ENCODE results near the gene HPDL. TPM values are rescaled to one million over a fixed set of nuclear protein-coding genes. Genes with fewer than 3 reads are reported as not detected.
A peak's percentile ranks its signal among the peaks of the same experiment; 100 is the strongest.

The HPDL gene
- total RNA-seq, 1 donor, result 1.3 TPM

GRCh38 chr1:45325851-45326506, 716 bp upstream of the HPDL start:
- peak overlapping the region; percentile 60 for H3K4me3 ChIP-seq (ENCODE audit: low read depth, low read length)

GRCh38 chr1:45327644-45328515, 1.2 kb downstream of the HPDL start:
- TF ChIP-seq, protein P1, sequence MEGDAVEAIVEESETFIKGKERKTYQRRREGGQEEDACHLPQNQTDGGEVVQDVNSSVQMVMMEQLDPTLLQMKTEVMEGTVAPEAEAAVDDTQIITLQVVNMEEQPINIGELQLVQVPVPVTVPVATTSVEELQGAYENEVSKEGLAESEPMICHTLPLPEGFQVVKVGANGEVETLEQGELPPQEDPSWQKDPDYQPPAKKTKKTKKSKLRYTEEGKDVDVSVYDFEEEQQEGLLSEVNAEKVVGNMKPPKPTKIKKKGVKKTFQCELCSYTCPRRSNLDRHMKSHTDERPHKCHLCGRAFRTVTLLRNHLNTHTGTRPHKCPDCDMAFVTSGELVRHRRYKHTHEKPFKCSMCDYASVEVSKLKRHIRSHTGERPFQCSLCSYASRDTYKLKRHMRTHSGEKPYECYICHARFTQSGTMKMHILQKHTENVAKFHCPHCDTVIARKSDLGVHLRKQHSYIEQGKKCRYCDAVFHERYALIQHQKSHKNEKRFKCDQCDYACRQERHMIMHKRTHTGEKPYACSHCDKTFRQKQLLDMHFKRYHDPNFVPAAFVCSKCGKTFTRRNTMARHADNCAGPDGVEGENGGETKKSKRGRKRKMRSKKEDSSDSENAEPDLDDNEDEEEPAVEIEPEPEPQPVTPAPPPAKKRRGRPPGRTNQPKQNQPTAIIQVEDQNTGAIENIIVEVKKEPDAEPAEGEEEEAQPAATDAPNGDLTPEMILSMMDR (IDR thresholded peaks at IDR 0.05; ENCODE audit: insufficient read depth, low read depth, low read length), result no peak
- no peak for DNase-seq (ENCODE audit: low read depth)
- H3K4me3 ChIP-seq (ENCODE audit: low read depth, low read length), result no peak overlapping the region

More at GRCh38 chr1:45325851-45326506, 716 bp upstream of the HPDL start:
- no peak for DNase-seq (ENCODE audit: low read depth)
- TF ChIP-seq, protein P1 (IDR thresholded peaks at IDR 0.05; ENCODE audit: insufficient read depth, low read depth, low read length), result no peak

GRCh38 chr1:45328680-45329079, 2.0 kb downstream of the HPDL start:
- TF ChIP-seq, protein P1 (IDR thresholded peaks at IDR 0.05; ENCODE audit: insufficient read depth, low read depth, low read length), result no peak

DNA sequence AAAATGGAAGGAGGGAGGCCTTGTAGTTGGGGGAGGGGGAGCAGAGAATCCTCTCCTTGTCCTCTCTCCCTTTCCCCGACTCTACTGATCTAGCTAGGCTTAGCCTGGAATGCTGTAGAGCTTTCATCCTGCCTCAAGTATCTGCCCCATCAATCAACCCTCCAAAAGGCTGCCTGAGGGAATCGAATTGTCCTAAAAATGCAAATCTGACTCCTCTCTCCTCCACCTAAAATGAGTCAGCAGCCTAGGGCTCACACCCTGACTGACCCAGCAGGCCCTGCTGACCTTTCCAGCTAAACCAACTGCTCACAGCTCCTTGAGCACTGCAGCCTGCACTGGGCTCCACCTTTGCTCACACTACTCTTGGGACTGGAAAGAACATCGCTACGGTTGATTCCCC, 2.8 kb downstream of the HPDL start:
- no peak overlapping the region for H3K4me3 ChIP-seq (ENCODE audit: low read depth, low read length)
- TF ChIP-seq, protein P1 (IDR thresholded peaks at IDR 0.05; ENCODE audit: insufficient read depth, low read depth, low read length), result no peak
- DNase-seq (ENCODE audit: low read depth), result peak; percentile 6

More at GRCh38 chr1:45328680-45329079, 2.0 kb downstream of the HPDL start:
- DNase-seq (ENCODE audit: low read depth), result no peak
- H3K4me3 ChIP-seq (ENCODE audit: low read depth, low read length), result no peak overlapping the region

DNA sequence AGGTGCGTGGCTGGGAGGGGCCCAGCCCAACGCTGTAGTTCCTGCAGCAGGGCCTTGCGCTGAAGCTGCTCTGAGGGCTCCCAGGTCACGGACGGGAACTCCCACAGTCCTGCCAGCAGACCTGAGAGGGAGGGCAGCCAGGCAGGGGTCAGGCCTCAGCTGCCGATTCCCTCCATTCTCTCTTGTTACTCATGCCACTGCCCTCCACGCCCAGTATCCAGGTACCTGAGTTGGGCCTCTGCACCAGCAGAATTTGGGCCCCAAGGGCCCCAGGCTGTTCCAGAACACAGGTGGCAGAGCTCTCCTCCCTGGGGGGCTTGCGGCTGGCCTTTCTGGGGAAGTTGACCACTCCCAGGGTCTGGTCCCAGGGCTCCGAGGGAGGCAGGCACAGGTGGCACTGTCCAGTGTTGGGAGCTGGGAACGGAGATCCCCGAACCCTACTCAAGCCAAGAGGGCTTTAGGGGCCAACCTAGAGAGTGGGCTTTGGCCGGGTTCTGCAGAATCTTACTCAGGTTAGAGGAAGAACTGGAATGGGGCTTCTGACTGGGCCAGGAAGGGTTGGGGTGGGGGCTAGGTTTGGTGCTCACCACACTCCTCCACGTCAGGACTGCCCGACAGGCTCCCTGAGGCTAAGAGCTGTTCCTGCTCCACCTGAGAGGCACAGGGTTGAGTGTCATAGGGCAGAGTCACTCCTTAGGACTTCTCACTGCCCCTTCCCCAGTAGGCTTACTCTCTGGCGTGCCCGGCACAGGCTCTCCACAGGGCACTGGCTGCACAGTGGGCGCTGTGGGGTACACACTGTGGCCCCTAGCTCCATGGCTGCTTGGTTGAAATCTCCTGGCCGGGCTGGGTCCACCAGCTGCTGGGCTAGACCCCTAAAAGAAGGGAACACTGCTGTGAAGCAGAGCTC, 5.0 kb downstream of the HPDL start:
- H3K4me3 ChIP-seq (ENCODE audit: low read depth, low read length), result no peak overlapping the region
- DNase-seq (ENCODE audit: low read depth), result no peak
- TF ChIP-seq, protein P1 (IDR thresholded peaks at IDR 0.05; ENCODE audit: insufficient read depth, low read depth, low read length), result no peak

- DNase-seq (ENCODE audit: low read depth), result no peak
- TF ChIP-seq, protein P1 (IDR thresholded peaks at IDR 0.05; ENCODE audit: insufficient read depth, low read depth, low read length), result no peak
- H3K4me3 ChIP-seq (ENCODE audit: low read depth, low read length), result no peak overlapping the region
Observed at GRCh38 chr1:45332346-45332720, 5.6 kb downstream of the HPDL start.

Measured in fibroblast of villous mesenchyme (primary cell).